SU-DHL-6 (cell line): ENCODE results near the gene SLC9C1.

ENCODE experiments used
- H2AFZ ChIP-seq: fragments of 200-600 bp; sonication (generic); 2 replicates; pipeline ENCODE4 v1.6.1; 2014; ENCODE audit warnings: low read depth, mild to moderate bottlenecking, moderate library complexity, mixed read lengths, antibody characterized with exemption, low read length; ENCODE audit not compliant: severe bottlenecking
- H3F3A ChIP-seq: fragments of 200-600 bp; shearing (Covaris generic); 2 replicates; pipeline ENCODE4 v1.6.0; 2016; ENCODE audit warnings: antibody characterized with exemption, mild to moderate bottlenecking; ENCODE audit not compliant: insufficient read depth
- H3K27ac ChIP-seq: fragments of 200-600 bp; sonication (generic); 2 replicates; pipeline ENCODE4 v1.5.1; 2016; ENCODE audit warnings: low read depth, mild to moderate bottlenecking, low read length, moderate library complexity, mixed read lengths
- H3K27me3 ChIP-seq: fragments of 200-600 bp; sonication (generic), shearing (Covaris generic); 2 replicates; pipeline ENCODE4 v1.6.0; 2014; ENCODE audit warnings: mild to moderate bottlenecking, low read length
- H3K36me3 ChIP-seq: fragments of 200-600 bp; sonication (generic); 2 replicates; pipeline ENCODE4 v1.6.1; 2014; ENCODE audit warnings: mild to moderate bottlenecking, low read length, mixed read lengths
- H3K4me2 ChIP-seq: fragments of 300-600, 200-600 bp; shearing (Covaris generic), sonication (generic); 2 replicates; pipeline ENCODE4 v1.6.0; 2014; ENCODE audit warnings: low read length, low read depth, mild to moderate bottlenecking; ENCODE audit not compliant: poor library complexity, severe bottlenecking
- H3K4me3 ChIP-seq: fragments of 200-600 bp; sonication (generic); 2 replicates; pipeline ENCODE4 v1.5.1; 2014; ENCODE audit warnings: antibody characterized with exemption, low read length, mild to moderate bottlenecking, mixed read lengths; ENCODE audit not compliant: insufficient read depth, poor library complexity, severe bottlenecking
- H3K79me2 ChIP-seq: fragments of 200-600 bp; sonication (generic); 2 replicates; pipeline ENCODE4 v1.6.1; 2014; ENCODE audit warnings: mild to moderate bottlenecking, low read length, moderate library complexity; ENCODE audit not compliant: insufficient read depth
- H3K9ac ChIP-seq: fragments of 200-600 bp; sonication (generic); 2 replicates; pipeline ENCODE4 v1.7.0; 2014; ENCODE audit warnings: mild to moderate bottlenecking, low read length
- H3K9me2 ChIP-seq: fragments of 200-600 bp; sonication (generic); replicated peaks from 2 replicates; pipeline ENCODE4 v1.6.1; 2014; ENCODE audit warnings: low read length; ENCODE audit not compliant: insufficient read depth
- H3K9me3 ChIP-seq: fragments of 200-600 bp; sonication (generic); 2 replicates; pipeline ENCODE4 v1.6.1; 2014; ENCODE audit warnings: low read length, mixed read lengths; ENCODE audit not compliant: insufficient read depth
- H4K20me1 ChIP-seq: fragments of 200-600 bp; sonication (generic); 2 replicates; pipeline ENCODE4 v1.6.1; 2014; ENCODE audit warnings: low read depth, mild to moderate bottlenecking, antibody characterized with exemption, low read length, moderate library complexity, mixed read lengths
- EZH2phosphoT487 ChIP-seq: fragments of 200-600 bp; sonication (generic), shearing (Covaris generic); conservative IDR thresholded peaks from 2 replicates; pipeline ENCODE4 v1.6.1; 2018; ENCODE audit warnings: mild to moderate bottlenecking, antibody characterized with exemption, low read length, moderate library complexity, mixed read lengths
- TF ChIP-seq, protein P1 (sequence below): fragments of 200-600 bp; sonication (generic); IDR thresholded peaks from one replicate; pipeline ENCODE4 v1.5.1; 2017; ENCODE audit warnings: antibody characterized with exemption, mild to moderate bottlenecking, low read length, moderate library complexity; ENCODE audit not compliant: insufficient read depth, poor library complexity, severe bottlenecking

Gene SLC9C1

DNA sequence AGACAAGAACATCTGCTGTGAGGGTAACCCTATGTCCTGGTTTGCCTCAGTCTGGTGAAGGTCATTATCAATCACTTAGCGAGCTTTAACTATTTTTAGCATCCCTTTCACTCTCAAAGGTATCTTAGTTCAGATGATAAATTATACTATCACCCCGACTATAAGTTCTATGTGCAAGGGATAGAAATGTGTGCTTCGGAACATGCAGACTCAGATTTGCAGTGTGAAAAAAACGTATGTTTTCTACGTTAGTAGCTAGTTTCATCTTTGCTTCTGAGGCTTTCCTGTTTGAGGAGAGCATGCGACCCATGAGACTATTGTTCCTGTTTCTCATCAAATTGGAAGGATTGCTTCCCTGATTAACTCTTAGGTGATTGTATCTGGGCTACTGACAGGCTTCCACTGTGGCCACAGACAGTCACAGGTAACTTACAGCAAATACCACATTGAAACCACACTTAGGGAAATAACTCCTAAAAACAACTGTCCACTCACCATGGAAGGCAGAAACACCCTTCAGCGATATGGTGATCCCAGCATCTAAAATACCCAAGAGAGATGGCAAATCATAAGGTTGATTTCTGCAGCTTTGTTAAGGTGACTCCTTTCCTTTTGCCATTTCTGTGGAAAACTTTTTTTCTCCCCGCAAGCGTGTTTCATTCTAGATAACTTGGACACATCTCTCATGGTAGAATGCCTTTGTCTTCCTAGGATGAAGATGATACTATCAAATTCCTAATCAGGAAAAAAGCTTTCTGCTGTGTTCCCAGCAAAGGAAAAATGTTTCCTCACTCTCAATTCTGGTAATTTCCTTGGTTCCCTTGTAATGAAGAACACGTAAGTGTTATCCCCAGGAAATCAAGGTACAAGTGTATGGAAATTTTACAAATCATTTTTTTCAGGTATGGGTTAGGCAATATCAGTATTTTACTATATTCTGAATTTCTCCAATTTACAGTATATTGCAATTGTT lies 166.2 kb downstream of the SLC9C1 start:
- peak overlapping the region; percentile 95 for H3K4me2 ChIP-seq
- H3K4me3 ChIP-seq, result peak overlapping the region; percentile 46
- no peaks in the 10 kb centered on the region for H3K9me2 ChIP-seq
- peaks cover 88% of the 10 kb centered on the region for H3F3A ChIP-seq
- peaks cover 52% of the 10 kb centered on the region for H3K36me3 ChIP-seq
- peak overlapping the region; percentile 94 for H3K27ac ChIP-seq
- peak overlapping the region; percentile 86 for H3K9ac ChIP-seq
- no peak overlapping the region for H2AFZ ChIP-seq
- no peaks in the 10 kb centered on the region for H4K20me1 ChIP-seq
- H3K79me2 ChIP-seq, result peaks cover 73% of the 10 kb centered on the region
- TF ChIP-seq, protein P1, sequence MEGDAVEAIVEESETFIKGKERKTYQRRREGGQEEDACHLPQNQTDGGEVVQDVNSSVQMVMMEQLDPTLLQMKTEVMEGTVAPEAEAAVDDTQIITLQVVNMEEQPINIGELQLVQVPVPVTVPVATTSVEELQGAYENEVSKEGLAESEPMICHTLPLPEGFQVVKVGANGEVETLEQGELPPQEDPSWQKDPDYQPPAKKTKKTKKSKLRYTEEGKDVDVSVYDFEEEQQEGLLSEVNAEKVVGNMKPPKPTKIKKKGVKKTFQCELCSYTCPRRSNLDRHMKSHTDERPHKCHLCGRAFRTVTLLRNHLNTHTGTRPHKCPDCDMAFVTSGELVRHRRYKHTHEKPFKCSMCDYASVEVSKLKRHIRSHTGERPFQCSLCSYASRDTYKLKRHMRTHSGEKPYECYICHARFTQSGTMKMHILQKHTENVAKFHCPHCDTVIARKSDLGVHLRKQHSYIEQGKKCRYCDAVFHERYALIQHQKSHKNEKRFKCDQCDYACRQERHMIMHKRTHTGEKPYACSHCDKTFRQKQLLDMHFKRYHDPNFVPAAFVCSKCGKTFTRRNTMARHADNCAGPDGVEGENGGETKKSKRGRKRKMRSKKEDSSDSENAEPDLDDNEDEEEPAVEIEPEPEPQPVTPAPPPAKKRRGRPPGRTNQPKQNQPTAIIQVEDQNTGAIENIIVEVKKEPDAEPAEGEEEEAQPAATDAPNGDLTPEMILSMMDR, result no peak
- TF ChIP-seq EZH2phosphoT487, result no peak
- no peaks in the 10 kb centered on the region for H3K9me3 ChIP-seq
- H3K27me3 ChIP-seq, result no peaks in the 10 kb centered on the region

GRCh38 chr3:112126511-112126911 lies 167.5 kb downstream of the SLC9C1 start:
- Histone ChIP-seq H4K20me1 (no peaks in the 10 kb centered on the region), H3K4me2 (peak overlapping the region; percentile 95), H3F3A (peaks cover 88% of the 10 kb centered on the region), H3K4me3 (peak overlapping the region; percentile 46), H3K9me3 (no peaks in the 10 kb centered on the region), H2AFZ (no peak overlapping the region), H3K79me2 (peaks cover 60% of the 10 kb centered on the region), H3K27ac (peak overlapping the region; percentile 94), H3K9ac (peak overlapping the region; percentile 86), H3K27me3 (no peaks in the 10 kb centered on the region), H3K36me3 (peaks cover 52% of the 10 kb centered on the region), H3K9me2 (no peaks in the 10 kb centered on the region)
- no peak for TF ChIP-seq EZH2phosphoT487
- TF ChIP-seq, protein P1, result no peak

GRCh38 chr3:112124907-112125607 lies 169.0 kb downstream of the SLC9C1 start:
- H3K27ac ChIP-seq, result peak overlapping the region; percentile 94
- H4K20me1 ChIP-seq, result no peaks in the 10 kb centered on the region
- no peaks in the 10 kb centered on the region for H3K9me3 ChIP-seq
- no peak overlapping the region for H3K4me3 ChIP-seq
- no peak for TF ChIP-seq EZH2phosphoT487
- H3K36me3 ChIP-seq, result peaks cover 48% of the 10 kb centered on the region
- peaks cover 85% of the 10 kb centered on the region for H3F3A ChIP-seq
- H3K9me2 ChIP-seq, result no peaks in the 10 kb centered on the region
- H3K27me3 ChIP-seq, result no peaks in the 10 kb centered on the region
- peak overlapping the region; percentile 86 for H3K9ac ChIP-seq
- H3K79me2 ChIP-seq, result peaks cover 45% of the 10 kb centered on the region
- H3K4me2 ChIP-seq, result peak overlapping the region; percentile 95
- H2AFZ ChIP-seq, result no peak overlapping the region
